Choroid plexus epithelial cell (primary cell): ENCODE results near the gene MAN2A1.

Experiments used
- DNase-seq: peaks from one replicate; pipeline ENCODE4 v3.0.0-alpha.2; 2010; ENCODE audit warnings: low read depth
- H3K4me3 ChIP-seq: 2 replicates; pipeline ENCODE4 v1.5.1; 2011; ENCODE audit warnings: low read depth, mild to moderate bottlenecking, control low read depth, low read length, moderate library complexity
- TF ChIP-seq, protein P1 (sequence below): conservative IDR thresholded peaks from 2 replicates; pipeline ENCODE4 v1.5.1; 2011; ENCODE audit warnings: low read depth, mild to moderate bottlenecking, control low read depth, inconsistent platforms, low read length, moderate library complexity

Gene MAN2A1

DNA sequence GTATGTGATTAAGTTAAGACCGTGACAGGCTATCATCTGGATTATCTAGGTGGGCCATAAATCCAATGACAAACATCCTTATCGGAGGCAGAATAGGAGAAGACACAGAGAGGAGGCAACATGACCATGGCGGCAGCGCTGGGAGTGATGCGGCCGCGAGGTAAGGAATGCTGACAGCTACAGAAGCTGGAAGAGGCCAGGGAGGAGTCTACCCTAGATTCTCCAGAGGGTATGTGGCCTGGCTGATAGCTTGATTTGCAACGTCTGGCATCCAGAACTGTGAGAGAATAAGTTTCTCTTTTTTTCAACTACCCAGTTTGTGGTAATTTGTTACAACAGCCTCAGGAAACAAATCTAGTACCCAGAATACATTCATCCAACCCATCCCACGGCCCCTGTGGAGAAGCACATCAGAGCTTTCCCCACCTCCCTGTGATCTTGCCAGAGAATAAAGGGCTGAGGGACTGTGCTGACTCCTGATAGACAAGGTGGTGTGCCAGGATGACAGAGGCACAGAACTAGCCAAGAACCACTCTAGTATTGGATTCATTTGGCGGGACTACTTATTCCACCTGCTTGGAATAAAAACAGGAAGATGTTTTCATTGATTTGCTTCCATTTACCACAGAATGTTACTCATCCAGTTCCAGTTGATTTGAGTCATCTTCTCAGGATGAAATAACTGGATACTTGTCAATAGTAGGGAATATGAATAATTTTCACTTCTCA is 187.4 kb downstream of the MAN2A1 start:
- H3K4me3 ChIP-seq = no peak overlapping the region
- peak; percentile 13 for DNase-seq
- TF ChIP-seq, protein P1, sequence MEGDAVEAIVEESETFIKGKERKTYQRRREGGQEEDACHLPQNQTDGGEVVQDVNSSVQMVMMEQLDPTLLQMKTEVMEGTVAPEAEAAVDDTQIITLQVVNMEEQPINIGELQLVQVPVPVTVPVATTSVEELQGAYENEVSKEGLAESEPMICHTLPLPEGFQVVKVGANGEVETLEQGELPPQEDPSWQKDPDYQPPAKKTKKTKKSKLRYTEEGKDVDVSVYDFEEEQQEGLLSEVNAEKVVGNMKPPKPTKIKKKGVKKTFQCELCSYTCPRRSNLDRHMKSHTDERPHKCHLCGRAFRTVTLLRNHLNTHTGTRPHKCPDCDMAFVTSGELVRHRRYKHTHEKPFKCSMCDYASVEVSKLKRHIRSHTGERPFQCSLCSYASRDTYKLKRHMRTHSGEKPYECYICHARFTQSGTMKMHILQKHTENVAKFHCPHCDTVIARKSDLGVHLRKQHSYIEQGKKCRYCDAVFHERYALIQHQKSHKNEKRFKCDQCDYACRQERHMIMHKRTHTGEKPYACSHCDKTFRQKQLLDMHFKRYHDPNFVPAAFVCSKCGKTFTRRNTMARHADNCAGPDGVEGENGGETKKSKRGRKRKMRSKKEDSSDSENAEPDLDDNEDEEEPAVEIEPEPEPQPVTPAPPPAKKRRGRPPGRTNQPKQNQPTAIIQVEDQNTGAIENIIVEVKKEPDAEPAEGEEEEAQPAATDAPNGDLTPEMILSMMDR = no peak

DNA sequence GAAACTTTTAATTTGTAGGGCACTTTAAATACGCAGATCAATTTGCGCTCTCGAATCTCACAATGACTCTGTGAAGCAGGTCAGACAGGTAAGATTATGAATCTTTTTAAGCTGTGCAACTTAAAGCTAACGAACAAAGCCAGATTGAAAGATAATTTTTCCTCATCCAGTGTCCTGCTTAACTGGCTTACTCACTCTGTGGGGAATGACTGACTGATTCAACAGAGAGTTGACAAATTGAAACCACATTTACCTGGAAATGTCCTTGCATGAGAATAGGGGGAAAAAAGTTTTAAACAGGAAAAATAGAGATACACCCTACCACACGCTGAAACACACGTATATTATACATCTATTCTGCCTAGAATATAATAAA is 187.9 kb downstream of the MAN2A1 start:
- no peak overlapping the region for H3K4me3 ChIP-seq
- DNase-seq = no peak
- TF ChIP-seq, protein P1 = no peak

DNA sequence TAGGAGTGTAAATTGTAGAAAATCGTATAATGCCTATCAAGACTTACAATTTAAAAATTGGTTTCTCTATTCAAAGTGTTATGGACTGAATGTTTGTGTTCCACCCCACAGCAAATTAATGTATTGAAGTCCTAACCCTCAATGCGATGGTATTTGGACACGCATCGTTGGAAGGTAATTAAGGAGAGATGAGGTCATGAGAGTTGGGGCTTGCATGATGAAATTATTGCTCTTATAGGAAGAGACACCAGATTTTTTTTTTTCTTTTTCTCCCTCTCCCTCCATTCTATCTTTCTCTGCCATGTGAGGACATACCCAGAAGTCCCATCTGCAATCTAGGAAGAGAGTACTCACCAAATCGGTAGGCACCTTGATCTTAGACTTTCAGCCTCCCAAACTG is 189.2 kb downstream of the MAN2A1 start:
- DNase-seq = no peak
- TF ChIP-seq, protein P1 = no peak
- no peak overlapping the region for H3K4me3 ChIP-seq

DNA sequence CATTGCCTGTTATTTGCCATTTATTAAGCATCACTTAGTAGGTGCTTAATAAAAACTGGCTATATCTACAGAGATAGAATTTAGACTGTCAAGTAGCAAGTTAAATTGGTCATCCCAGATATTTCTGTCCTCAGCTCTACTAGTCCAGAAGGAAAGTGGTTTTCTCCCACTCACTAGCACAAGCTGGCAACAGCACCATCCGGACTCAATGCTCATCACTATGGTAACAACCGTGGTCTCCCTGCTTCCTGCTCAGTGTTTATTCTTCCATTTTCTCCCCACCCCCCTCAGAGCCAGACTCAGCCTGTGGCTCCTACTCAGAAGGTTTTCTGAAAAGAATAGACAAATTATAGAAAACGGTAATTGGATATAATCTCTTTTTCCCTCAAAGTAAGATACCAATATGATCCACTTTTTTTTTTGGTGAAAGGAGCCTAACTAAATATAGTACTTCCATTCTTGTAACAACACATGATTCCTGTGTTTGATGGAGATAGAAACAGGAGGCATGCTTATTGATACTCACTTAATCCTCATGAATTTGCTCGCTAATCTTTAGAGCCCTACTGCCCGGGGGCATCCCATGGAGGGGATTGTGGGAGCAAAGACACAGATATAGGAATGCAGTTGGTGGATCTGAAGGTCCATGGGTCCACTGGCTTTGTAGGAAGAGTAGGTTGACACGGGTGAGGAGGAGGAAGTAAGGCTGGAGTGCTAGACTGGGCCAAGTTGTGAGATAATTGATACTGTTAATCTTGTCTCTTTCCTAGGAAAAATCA is 191.4 kb downstream of the MAN2A1 start:
- TF ChIP-seq, protein P1 = no peak
- DNase-seq = peak; percentile 23
- H3K4me3 ChIP-seq = no peak overlapping the region

DNA sequence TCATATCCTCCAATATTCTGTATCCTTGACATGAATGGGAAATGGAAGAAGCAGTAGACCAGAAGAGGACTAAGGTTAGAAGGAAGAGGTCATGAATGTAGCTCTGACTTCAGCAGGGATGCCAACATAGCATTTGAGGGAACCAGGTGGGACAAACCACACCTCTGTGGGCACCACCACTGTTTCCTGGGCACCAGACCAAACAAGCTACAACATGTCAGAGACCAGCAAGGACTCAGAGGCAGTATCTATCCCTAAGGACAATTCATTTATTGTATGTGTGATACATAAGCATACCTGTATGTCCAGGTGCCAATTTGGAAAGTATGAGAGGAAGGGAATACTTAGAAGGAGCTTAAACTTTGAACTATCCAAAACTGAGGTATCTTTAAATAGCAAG is 192.8 kb downstream of the MAN2A1 start:
- DNase-seq = no peak
- H3K4me3 ChIP-seq = no peak overlapping the region
- TF ChIP-seq, protein P1 = no peak

DNA sequence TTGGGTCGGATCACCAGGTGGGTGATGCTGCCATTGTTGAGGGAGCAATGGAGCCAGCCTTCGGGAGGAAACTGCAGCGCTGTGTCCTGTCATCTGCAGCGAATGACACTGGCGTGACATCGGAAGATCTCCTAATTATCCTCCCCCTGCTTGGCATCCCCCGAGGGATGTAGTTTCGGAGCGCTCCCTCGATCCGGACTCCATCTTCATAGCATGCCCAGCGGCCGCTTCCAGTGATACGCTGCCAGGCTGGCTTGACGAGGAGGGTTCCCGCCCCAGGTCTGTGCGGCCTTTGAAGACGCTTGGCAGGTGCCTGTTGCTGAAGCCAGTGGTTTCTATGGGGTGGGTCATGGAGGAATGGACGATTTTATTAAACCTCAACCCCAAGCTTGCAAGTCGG is 194.9 kb downstream of the MAN2A1 start:
- no peak for DNase-seq
- no peak overlapping the region for H3K4me3 ChIP-seq
- TF ChIP-seq, protein P1 = no peak

DNA sequence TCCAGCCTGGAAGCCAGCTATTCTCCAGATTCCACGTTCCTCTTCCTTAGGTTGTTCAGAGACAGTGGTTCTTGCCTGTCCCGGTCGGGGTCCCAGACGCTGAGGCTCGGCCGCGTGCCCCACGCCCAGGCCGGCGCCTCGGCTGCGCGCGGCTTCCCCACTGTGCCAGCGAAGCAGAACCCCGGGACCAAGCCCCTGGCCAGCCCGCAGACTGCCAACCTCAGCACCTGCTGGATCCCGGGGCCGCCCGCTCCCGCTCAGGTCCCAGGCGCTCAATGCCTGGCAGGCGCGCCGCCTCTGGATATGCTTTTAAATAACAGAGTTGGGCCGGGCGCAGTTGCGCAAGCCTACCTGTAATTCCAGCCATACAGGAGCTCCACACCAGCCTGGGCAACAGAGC is 195.5 kb downstream of the MAN2A1 start:
- DNase-seq = no peak
- no peak overlapping the region for H3K4me3 ChIP-seq
- TF ChIP-seq, protein P1 = no peak
